Activated CD4-positive, CD25-positive, alpha-beta regulatory T cell treated with anti-CD3 and anti-CD28 coated beads, Interleukin-2, amount 50 U/mL, for 24 hours (primary cell): ENCODE data around the gene TBC1D22B.
A peak's percentile ranks its signal among the peaks of the same experiment; 100 is the strongest.

Experiments
- ATAC-seq, 2 donors: fragments of 150-1000 bp; cut with Tn5 transposase; one replicate each; pipeline ENCODE4 v1.10.0; 2021; ENCODE audit warnings: mild to moderate bottlenecking in 1 of 2, moderate library complexity in 1 of 2

TBC1D22B gene

DNA sequence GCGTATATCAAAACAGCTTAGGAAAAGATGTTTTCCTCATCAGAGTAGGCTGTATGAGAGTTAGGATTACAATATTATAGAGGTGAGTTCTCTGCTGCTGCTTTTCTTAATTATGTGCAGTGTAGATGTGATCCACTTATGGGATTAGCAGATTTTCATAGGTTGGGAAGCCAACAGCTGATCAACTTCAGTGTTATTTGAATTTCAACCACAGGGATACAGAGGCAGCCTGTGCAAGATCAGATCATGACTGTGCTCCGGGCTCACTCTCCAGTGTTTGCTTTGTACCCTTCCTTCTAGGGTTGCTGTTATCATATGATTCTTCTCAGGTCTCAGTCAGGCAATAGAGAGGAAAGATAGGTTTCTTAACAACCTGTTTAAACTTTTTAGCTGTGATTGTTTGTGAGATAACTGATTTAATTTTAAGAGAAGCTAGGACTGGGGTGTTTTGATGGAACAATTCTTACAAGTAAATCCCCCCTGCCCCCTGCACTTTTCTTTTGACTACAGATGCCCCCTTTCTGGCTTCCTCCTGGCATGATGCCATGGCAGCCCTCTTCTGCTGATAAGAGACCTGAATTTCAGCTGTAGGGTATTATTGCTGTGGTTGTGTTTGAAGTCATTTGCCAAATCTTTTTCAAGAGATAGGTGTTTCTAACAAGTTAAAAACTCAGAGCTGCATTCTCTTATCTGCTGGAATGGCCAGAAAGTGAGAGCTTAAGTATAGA is 104.7 kb downstream of the TBC1D22B start:
- no peak for ATAC-seq

DNA sequence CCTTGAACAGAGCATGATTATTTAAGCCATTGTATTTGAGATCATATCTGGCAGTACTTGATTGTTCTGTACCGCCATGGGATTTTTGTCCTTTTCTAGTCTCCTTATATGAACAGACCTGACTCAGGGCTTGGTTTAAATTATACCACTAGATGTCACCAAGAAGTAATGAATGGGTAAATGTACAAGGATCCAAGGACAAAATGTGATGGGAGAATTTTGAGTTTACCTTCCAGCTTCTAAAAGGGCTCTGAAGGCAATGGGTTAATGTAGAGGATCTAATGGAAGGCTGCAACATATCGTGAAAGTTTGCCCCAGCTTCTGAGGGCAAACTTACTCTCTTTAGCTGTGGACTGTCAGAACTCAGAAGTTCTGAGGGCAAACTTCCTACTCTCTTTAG is 108.2 kb downstream of the TBC1D22B start:
- no peak for ATAC-seq

DNA sequence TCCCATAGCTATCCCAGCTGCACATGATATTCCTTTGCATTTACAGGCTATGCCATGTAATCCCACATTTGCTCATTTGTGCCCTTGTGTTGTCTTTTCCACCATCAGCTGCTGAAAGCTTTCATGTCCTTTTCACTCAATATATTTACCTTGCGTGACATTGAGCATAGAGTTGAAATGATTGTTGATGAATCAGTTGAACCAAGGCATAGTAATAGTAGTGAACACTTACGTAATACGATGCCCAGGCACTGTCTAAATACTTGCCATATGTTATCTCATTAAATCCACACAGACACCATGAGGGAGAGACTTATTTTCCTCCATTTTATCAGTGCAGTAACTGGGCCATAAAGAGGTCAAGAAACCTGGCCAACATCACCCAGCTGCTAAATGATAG is 109.3 kb downstream of the TBC1D22B start:
- ATAC-seq: no peak

DNA sequence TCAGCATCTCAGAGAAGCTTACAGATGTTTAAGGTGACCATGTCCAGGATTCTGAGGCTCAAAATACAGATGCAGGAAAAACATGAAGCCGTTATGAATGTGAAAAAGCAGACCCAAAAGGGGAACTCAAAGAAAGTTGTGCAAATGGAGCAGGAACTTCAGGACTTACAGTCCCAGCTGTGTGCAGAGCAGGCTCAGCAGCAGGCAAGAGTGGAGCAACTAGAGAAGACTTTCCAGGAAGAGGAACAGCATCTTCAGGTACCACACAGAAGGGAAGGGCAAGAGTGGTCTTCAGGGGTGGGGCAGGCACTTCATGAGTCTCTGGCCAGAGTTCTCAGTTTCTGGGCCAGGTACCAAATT is 111.4 kb downstream of the TBC1D22B start:
- no peak for ATAC-seq

DNA sequence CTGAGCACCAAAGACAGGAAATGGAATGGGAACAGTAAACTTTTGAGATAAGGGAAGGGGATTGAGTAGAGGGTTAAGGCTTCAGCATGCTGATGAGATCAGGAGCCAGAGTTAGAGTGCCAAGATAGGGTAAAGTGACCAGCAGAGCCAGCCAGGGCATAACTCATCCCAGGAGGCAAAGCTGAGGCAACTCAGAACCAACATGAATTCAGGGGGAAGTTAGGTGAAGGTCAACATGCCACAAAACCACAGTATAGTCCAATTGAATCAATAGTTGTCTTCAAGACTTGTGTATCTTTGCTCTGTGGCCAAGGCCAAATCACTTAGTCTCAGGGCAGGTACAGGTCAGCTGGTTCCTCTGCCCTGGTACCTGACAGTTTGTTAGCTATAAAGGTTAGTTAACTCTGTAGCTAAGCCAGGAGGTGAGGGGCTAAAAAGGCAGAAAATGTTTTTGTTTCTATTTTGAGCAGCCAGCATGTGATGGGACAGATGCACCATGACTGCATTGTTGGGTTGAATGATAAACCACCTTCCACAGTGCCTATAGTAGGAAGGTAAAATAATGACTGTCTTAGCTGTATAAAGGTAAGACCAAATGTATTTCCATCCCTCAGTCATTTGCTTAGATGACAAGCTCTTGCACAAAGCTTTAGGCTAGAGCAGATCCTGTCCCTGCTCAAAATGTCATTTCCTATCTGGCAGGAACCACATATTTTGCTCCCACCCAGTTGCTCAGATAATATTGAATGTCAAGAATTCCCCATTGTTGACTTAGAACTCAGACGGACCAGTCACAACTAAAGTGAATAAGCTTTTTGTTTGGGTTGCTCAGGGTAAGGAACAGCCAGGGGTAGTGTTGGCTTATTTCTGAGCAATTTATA is 112.0 kb downstream of the TBC1D22B start:
- no peak for ATAC-seq

DNA sequence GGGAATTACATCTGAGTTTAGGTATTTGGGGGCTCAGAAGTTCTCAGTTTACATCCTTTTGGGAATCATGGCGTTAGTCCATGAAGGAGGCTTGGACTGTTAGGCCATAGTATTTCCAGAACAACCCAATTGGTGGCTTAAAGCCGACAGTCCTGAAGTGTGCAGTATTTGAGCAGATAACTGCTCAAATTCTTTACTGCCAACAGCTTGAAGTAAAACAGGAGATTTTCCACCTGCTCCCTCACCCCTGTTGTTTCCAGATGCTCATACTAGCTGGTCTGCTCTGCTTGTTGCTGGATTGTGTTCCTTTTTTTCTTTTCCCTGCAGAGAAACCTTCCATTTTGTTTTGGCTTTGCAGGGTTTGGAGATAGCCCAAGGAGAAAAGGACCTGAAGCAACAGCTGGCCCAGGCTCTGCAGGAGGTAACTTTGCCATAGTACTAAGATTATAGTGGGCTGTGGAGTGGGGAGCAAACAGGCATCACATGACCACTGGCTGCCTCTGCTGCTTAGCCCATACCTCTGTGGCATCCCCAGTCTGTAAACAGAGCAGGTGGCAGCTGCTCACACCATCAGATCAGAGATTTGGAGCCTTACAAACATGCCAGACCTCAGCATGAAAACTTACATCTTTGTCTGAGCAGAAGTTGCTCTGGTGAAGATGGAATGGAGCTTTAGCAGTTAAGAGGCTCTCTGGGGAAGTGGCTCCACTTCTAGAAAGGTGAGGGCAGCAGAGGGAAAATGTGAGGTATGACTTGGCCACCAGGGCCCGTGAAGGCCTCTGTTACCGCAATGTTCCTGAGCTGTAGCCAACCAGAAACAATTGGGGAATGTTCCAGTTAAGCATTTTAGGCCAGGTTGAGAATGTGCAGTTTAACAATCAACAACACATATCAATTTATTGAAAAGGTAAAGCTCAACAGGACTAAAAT is 113.8 kb downstream of the TBC1D22B start:
- ATAC-seq: no peak

DNA sequence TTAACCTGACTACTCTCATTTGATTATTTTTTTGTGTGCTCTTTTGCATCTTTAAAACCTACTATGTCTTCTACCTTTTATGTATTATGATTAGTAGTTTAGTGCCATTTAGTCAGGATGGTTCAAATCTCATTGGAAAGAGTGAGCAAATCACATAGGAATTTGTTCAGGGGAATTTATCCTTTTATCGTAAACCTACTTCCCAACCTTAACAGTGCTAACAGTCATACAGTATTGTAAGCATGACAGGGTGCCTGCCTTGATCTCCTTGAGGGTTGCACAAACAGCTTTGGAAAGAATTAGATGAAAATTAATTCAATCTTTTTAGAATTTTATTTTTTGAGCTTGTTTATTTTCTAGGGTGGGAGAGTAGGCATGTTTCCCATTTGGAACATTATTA is 114.5 kb downstream of the TBC1D22B start:
- no peak for ATAC-seq

DNA sequence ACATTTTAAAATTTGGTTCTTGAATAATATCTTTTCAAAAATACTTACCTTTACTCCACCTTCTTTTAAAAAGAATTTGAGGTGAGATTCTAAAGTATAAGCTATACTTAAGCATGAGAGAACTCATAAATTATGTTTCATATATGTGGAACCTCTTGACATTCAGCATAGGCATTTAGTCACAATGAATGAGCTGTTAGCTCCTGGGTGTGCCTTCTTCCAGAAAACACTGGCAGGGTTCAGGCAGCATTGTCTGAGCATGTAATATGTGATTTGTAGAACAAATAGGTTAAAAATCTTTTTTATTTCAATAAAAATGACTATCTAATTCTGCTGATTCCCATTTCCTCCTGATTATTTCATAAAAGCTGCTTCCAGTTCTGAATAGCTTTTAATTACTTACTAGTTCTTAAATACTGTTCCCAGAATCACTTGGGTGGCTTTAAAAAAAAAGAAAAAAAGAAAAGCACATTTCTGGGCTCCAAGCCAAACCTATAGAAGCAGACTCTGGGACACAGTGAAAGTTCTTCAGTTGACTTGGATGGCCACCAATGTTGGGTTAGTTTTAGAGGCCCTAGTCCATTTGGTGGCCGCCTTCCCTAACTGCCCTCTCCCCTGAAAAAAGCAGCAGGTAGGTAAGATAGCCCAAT is 116.4 kb downstream of the TBC1D22B start:
- no peak for ATAC-seq

DNA sequence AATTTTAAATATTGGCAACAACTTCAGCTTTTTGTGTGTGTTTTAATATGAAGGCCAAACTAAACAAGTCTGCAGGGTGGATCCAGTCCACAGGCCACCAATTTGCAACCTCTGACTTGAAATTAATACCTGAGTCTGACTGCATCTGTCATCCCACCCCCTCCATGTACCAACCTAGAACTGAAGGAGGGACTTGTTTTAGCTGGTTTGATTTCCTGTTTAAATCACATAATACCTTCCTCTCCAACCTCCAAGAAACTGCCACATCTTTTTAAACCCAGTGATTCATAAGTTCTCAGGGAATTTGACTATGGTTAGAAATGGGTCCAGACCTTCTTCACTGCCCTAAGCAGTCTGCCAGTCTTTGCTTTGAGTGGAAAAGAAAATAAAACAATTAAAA is 117.8 kb downstream of the TBC1D22B start:
- ATAC-seq: no peak

DNA sequence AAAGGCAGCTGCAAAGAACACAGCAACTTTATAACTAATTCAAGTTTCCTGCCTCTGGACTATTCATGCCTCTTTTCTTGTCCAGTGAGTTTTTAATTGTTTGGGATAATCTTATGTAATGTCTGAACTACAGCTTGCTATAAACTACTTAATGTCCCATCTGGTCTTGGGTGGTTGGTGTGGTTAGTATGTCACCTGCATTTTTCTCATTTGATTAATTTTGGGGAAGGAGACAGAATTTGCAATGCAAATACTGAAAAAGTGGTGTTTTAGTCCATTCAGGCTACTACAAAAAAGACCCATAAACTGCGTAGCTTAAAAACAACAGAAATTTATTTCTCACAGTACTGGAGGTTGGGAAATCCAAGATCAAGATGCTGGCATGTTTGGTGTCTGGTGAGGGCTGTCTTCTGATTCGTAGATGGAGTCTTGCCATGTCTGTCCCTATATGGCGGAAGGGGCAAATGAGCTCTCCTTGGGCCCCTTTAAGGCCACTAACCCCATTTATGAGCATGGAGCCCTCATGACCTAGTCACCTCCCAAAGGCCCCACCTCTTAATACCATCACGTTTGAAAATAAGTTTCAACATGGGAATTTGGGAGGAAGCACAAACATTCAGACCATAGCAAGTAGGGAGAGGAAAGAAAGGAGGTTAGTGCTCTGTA is 118.6 kb downstream of the TBC1D22B start:
- ATAC-seq: no peak

DNA sequence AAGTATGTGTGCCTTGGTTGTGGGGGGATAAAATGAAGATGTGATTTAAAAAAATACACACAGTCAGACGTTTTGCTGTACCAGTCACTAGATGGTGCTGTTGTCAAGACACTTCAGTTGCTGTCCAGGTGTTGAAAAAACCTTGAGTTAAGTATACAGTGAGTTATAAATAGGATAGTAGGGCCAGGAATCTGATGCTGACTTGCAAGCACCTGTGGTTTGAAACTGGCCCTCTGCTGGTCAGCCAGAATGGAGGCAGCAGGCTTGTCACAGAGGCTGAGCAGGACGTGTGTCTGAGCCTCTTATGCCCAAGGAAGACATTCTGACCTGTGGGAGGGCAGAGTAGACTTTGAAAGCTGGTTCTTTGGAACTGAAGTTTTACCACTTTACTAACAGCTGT is 124.0 kb downstream of the TBC1D22B start:
- peak in 1 of 2 donors; percentile 45 for ATAC-seq
